ENCODE results near the gene SPSB4. TPM values are rescaled to one million over a fixed set of nuclear protein-coding genes. Genes with fewer than 3 reads are reported as not detected.

SPSB4 gene
- total and polyA plus RNA-seq, 10 donors, result 0.87 to 10.7 (median 5.9) TPM

GRCh38 chr3:141176775-141177174 is 125.6 kb downstream of the SPSB4 start:
- DNase-seq, result no peak
- no peak overlapping the region for H3K4me3 ChIP-seq
- no peaks in the 10 kb centered on the region for H3K36me3 ChIP-seq
- intact Hi-C loops (cut with DNase I; ENCODE audit: low total_unique reads), result no loop called here
- no peak overlapping the region for H3K27ac ChIP-seq
- no peak for TF ChIP-seq POLR2AphosphoS5 (IDR thresholded peaks at IDR 0.05)
- TF ChIP-seq POLR2A (IDR thresholded peaks at IDR 0.05), result no peak
- no peak for TF ChIP-seq CTCF (IDR thresholded peaks at IDR 0.05 in 8 of 11, conservative IDR thresholded peaks at IDR 0.05 in 3 of 11)
- peaks cover 0 to 6% (median 0%) of the 10 kb centered on the region in 7 donors for H3K27me3 ChIP-seq (replicated peaks in 1 of 7)
- H3K4me1 ChIP-seq, result no peaks in the 10 kb centered on the region
- H3K9me3 ChIP-seq, result peaks cover 0 to 18% (median 13%) of the 10 kb centered on the region in 8 donors

- no peaks in the 10 kb centered on the region for H3K36me3 ChIP-seq
- TF ChIP-seq CTCF (IDR thresholded peaks at IDR 0.05 in 8 of 11, conservative IDR thresholded peaks at IDR 0.05 in 3 of 11) (no peak), POLR2A (IDR thresholded peaks at IDR 0.05) (no peak), POLR2AphosphoS5 (IDR thresholded peaks at IDR 0.05) (no peak)
- H3K4me3 ChIP-seq, result no peak overlapping the region
- intact Hi-C loops (cut with DNase I; ENCODE audit: low total_unique reads), result no loop called here
- DNase-seq, result no peak
- H3K27ac ChIP-seq, result no peak overlapping the region
- peaks cover 0 to 6% (median 0%) of the 10 kb centered on the region in 7 donors for H3K27me3 ChIP-seq (replicated peaks in 1 of 7)
- no peaks in the 10 kb centered on the region for H3K4me1 ChIP-seq
- 75 to 90% (median 88%) methylated on average over 3 of the region's 3 CpGs for WGBS, 5 donors
- peaks cover 0 to 18% (median 13%) of the 10 kb centered on the region in 8 donors for H3K9me3 ChIP-seq
Observed at GRCh38 chr3:141178026-141178425, 126.9 kb downstream of the SPSB4 start.

- DNase-seq, result no peak
Observed at GRCh38 chr3:141178551-141178950, 127.4 kb downstream of the SPSB4 start.

GRCh38 chr3:141179983-141180382 is 128.8 kb downstream of the SPSB4 start:
- Histone ChIP-seq H3K27me3 (replicated peaks in 1 of 7) (peaks cover 0 to under 1% (median 0%) of the 10 kb centered on the region in 7 donors), H3K36me3 (no peaks in the 10 kb centered on the region), H3K9me3 (peaks cover 0 to 18% (median 13%) of the 10 kb centered on the region in 8 donors), H3K4me1 (no peaks in the 10 kb centered on the region), H3K27ac (no peak overlapping the region), H3K4me3 (no peak overlapping the region)
- TF ChIP-seq POLR2A (IDR thresholded peaks at IDR 0.05), result no peak
- TF ChIP-seq CTCF (IDR thresholded peaks at IDR 0.05 in 8 of 11, conservative IDR thresholded peaks at IDR 0.05 in 3 of 11), result no peak
- TF ChIP-seq POLR2AphosphoS5 (IDR thresholded peaks at IDR 0.05), result no peak
- intact Hi-C loops (cut with DNase I; ENCODE audit: low total_unique reads), result no loop called here
- WGBS, 5 donors, result 87 to 100% (median 94%) methylated on average over 1 of the region's 1 CpG
- DNase-seq, result no peak

More at GRCh38 chr3:141178551-141178950, 127.4 kb downstream of the SPSB4 start:
- 67 to 88% (median 82%) methylated on average over 3 to 4 of the region's 4 CpGs for WGBS, 5 donors
- Histone ChIP-seq H3K27me3 (replicated peaks in 1 of 7) (peaks cover 0 to 6% (median 0%) of the 10 kb centered on the region in 7 donors), H3K27ac (no peak overlapping the region), H3K4me1 (no peaks in the 10 kb centered on the region), H3K4me3 (no peak overlapping the region), H3K9me3 (peaks cover 0 to 18% (median 13%) of the 10 kb centered on the region in 8 donors), H3K36me3 (no peaks in the 10 kb centered on the region)
- no peak for TF ChIP-seq CTCF (IDR thresholded peaks at IDR 0.05 in 8 of 11, conservative IDR thresholded peaks at IDR 0.05 in 3 of 11)
- no peak for TF ChIP-seq POLR2A (IDR thresholded peaks at IDR 0.05)
- no peak for TF ChIP-seq POLR2AphosphoS5 (IDR thresholded peaks at IDR 0.05)
- intact Hi-C loops (cut with DNase I; ENCODE audit: low total_unique reads), result no loop called here
